ENCODE data around the gene PLAC1. TPM values are rescaled to one million over a fixed set of nuclear protein-coding genes. Genes with fewer than 3 reads are reported as not detected.

The PLAC1 gene
- total RNA-seq, 6 experiments from 2014 or later, result 0.51 TPM; not detected in 5

- no peaks in the 10 kb centered on the region for H3K9me3 Mint-ChIP-seq
- no peaks in the 10 kb centered on the region for H3K27me3 Mint-ChIP-seq (ENCODE audit: insufficient read depth)
- DNase-seq, result peak; percentile 32
- peaks cover 56% of the 10 kb centered on the region for H3K4me1 Mint-ChIP-seq (ENCODE audit: low read depth)
- H3K36me3 Mint-ChIP-seq (ENCODE audit: low read depth), result peaks cover 8% of the 10 kb centered on the region
- TF ChIP-seq, protein P1, sequence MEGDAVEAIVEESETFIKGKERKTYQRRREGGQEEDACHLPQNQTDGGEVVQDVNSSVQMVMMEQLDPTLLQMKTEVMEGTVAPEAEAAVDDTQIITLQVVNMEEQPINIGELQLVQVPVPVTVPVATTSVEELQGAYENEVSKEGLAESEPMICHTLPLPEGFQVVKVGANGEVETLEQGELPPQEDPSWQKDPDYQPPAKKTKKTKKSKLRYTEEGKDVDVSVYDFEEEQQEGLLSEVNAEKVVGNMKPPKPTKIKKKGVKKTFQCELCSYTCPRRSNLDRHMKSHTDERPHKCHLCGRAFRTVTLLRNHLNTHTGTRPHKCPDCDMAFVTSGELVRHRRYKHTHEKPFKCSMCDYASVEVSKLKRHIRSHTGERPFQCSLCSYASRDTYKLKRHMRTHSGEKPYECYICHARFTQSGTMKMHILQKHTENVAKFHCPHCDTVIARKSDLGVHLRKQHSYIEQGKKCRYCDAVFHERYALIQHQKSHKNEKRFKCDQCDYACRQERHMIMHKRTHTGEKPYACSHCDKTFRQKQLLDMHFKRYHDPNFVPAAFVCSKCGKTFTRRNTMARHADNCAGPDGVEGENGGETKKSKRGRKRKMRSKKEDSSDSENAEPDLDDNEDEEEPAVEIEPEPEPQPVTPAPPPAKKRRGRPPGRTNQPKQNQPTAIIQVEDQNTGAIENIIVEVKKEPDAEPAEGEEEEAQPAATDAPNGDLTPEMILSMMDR (IDR thresholded peaks at IDR 0.05), result no peak
- no peak overlapping the region; the same call in 1 of the 2 replicates for H3K4me3 Mint-ChIP-seq
- H3K27ac Mint-ChIP-seq, result peak overlapping the region; percentile 97
Measured at GRCh38 chrX:134671294-134671693, 13.0 kb upstream of the PLAC1 start.

DNA sequence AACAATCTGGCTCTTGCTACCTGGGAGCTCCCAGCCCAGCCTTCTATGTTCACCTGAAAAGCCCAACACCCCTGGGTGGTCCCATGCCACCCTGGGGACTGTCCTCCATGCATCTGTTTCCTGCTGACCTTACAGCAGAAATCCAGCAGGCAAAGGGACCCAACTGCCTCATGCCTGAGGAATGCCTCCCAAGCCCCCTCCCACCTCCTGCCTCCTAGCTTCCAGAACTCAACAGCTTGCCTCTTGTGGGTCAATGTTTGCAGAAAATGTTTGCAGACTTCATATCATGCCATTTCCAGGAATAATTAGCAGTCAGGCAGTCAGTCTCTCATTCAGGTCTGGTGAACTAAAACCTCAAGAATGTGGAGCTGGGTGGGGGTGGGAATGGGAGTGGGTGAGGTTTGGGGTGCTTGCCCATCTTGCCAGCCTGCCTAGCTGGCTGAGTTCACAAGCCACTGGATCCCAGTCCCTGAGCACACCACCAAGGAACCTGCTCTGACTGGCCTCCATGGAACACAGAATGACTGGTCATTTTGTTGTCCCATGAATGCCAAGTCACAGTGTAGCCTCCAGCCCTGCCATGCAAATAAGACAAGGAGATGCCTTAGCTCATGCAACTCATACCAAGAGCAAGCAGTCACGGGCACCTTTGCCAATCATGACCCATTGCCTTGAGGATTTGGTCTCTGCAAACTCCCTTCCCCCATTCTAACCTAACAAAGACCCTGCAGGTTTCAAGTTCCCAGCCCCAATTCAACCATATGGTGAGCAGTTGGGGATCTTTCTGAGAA is 12.1 kb upstream of the PLAC1 start:
- H3K27ac Mint-ChIP-seq, result peak overlapping the region; percentile 97
- TF ChIP-seq, protein P1 (IDR thresholded peaks at IDR 0.05), result no peak
- no peaks in the 10 kb centered on the region for H3K9me3 Mint-ChIP-seq
- H3K4me3 Mint-ChIP-seq, result peak overlapping the region; percentile 58
- H3K4me1 Mint-ChIP-seq (ENCODE audit: low read depth), result peaks cover 47% of the 10 kb centered on the region
- no peaks in the 10 kb centered on the region for H3K27me3 Mint-ChIP-seq (ENCODE audit: insufficient read depth)
- H3K36me3 Mint-ChIP-seq (ENCODE audit: low read depth), result peaks cover 8% of the 10 kb centered on the region
- DNase-seq, result peak; percentile 76

DNA sequence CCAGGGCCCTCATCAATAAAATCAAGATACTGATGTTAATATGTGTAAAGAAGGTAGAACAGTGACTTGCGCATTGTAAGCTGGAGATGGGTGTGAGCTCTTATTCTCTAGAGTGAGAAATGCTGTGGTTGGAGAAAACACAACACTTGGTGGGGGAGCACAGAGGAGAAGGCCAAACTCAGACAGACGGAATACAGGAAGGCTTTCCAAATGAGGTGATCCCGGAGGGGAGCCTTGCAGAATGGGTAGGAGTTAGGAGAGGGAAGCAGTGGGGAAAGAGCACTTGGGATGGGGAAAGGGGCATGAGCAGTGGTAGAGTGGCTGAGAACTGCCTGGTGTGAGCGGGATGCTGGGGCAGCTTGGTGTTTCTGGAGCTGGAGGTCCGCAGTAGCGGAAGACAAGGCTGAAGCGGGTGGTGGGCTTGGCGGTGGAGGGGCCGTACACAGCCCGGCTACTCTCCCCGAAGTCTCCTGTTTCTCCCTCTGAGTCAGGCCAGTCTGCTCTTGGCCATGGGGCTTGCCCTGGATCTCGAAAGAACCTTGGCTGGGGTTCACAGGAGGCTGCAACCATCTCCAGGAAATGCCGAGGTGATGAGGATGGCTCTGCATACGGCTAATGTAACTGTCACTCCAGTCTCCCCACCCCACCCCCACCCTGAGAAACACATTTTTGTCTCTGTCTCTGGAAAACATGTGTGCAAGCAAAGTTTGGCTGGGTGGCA is 11.3 kb upstream of the PLAC1 start:
- DNase-seq, result peak; percentile 89
- peaks cover 8% of the 10 kb centered on the region for H3K36me3 Mint-ChIP-seq (ENCODE audit: low read depth)
- no peaks in the 10 kb centered on the region for H3K9me3 Mint-ChIP-seq
- TF ChIP-seq, protein P1 (IDR thresholded peaks at IDR 0.05), result no peak
- H3K27me3 Mint-ChIP-seq (ENCODE audit: insufficient read depth), result no peaks in the 10 kb centered on the region
- peaks cover 55% of the 10 kb centered on the region for H3K4me1 Mint-ChIP-seq (ENCODE audit: low read depth)
- H3K4me3 Mint-ChIP-seq, result peak overlapping the region; percentile 58
- peak overlapping the region; percentile 97 for H3K27ac Mint-ChIP-seq

DNA sequence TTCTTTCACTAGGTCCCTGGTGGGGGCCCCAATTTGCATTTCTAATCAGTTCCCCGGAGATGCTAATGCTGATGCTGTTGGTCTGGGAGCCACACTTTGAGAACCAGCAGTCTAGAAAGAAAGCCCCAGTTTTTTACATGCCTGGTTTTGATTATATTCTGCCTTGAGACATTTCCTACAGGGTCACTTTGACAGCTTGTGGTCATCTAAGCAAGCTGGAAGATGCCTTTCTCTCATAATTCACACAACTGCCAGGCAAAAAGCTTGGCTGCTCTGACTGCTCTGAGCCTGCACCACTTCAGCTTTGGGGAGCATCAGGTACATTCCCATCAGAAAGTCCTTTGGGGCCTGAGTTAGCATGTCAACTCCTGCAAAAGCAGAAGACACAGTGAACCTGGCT is 5.9 kb upstream of the PLAC1 start:
- H3K27me3 Mint-ChIP-seq (ENCODE audit: insufficient read depth), result no peaks in the 10 kb centered on the region
- TF ChIP-seq, protein P1 (IDR thresholded peaks at IDR 0.05), result no peak
- H3K9me3 Mint-ChIP-seq, result no peaks in the 10 kb centered on the region
- H3K36me3 Mint-ChIP-seq (ENCODE audit: low read depth), result no peaks in the 10 kb centered on the region
- H3K4me1 Mint-ChIP-seq (ENCODE audit: low read depth), result peaks cover 40% of the 10 kb centered on the region
- no peak overlapping the region for H3K27ac Mint-ChIP-seq
- H3K4me3 Mint-ChIP-seq, result no peak overlapping the region
- no peak for DNase-seq

GRCh38 chrX:134661295-134661694 is 3.0 kb upstream of the PLAC1 start:
- H3K27me3 Mint-ChIP-seq (ENCODE audit: insufficient read depth), result no peaks in the 10 kb centered on the region
- no peak overlapping the region for H3K27ac Mint-ChIP-seq
- no peaks in the 10 kb centered on the region for H3K36me3 Mint-ChIP-seq (ENCODE audit: low read depth)
- TF ChIP-seq, protein P1 (IDR thresholded peaks at IDR 0.05), result no peak
- DNase-seq, result no peak
- no peaks in the 10 kb centered on the region for H3K9me3 Mint-ChIP-seq
- H3K4me3 Mint-ChIP-seq, result no peak overlapping the region
- peaks cover 47% of the 10 kb centered on the region for H3K4me1 Mint-ChIP-seq (ENCODE audit: low read depth)
